ENCODE results near the gene TRIO. TPM values are rescaled to one million over a fixed set of nuclear protein-coding genes. Genes with fewer than 3 reads are reported as not detected.

Gene TRIO
- total and polyA plus RNA-seq, 2 of the 8 experiments (the other 6 are each of a cell fraction or from before 2014, with no cell fraction given): 35.1 to 69.1 TPM

- H3K14ac ChIP-seq (ENCODE audit: insufficient read length): no peak overlapping the region
- H3K23me2 ChIP-seq (ENCODE audit: low read depth, low read length): no peaks in the 10 kb centered on the region
- H3K4me1 ChIP-seq (replicated peaks in 1 of 4; ENCODE audit: control insufficient read depth in 3 of 4, insufficient read depth in 4 of 4, low read length in 3 of 4): no peaks in the 10 kb centered on the region
- 93% methylated on average over 7 of the region's 7 CpGs; no CpG with 5 or more reads in 1 of the 2 experiments for WGBS, 2 experiments (ENCODE audit: extremely low coverage in 1 of 2, insufficient coverage in 1 of 2, insufficient read length in 1 of 2, insufficient replicate concordance in 2 of 2, low coverage in 1 of 2, low lambda C conversion rate in 2 of 2, missing lambda C conversion rate in 1 of 2)
- H2BK12ac ChIP-seq (ENCODE audit: low read depth, low read length): no peak overlapping the region
- H2BK5ac ChIP-seq (ENCODE audit: low read depth, low read length): no peak overlapping the region
- no peak overlapping the region for H2AK5ac ChIP-seq (ENCODE audit: low read depth, low read length)
- H2AFZ ChIP-seq (ENCODE audit: low read length): no peak overlapping the region
- ChIA-PET POLR2A (ENCODE audit: partially characterized antibody) (no interaction called here), CTCF (ENCODE audit: partially characterized antibody) (interaction anchor here (0.7 to 1.1 kb wide), 4 partner anchors 8 to 71 kb away, joined by 3 to 4 read pairs (median 3); no protein-coding TSS in a partner anchor)
- DNase-seq (ENCODE audit: low read depth in 1 of 2, low spot score in 2 of 2) (no peak), FAIRE-seq (no peak)
- H3K4ac ChIP-seq (replicated peaks; ENCODE audit: insufficient read length, low read depth, low read length): no peak overlapping the region
- no peak overlapping the region for H3K4me2 ChIP-seq (ENCODE audit: insufficient read depth in 1 of 2, low read depth in 2 of 2, low read length in 2 of 2)
- H3K79me2 ChIP-seq (ENCODE audit: control insufficient read depth in 1 of 2, insufficient read depth in 2 of 2, low read length in 2 of 2): no peaks in the 10 kb centered on the region
- H3K23ac ChIP-seq (ENCODE audit: insufficient read length): no peak overlapping the region
- H4K91ac ChIP-seq (replicated peaks; ENCODE audit: insufficient read length, low read length): no peak overlapping the region
- H4K20me1 ChIP-seq (replicated peaks in 1 of 2; ENCODE audit: control insufficient read depth in 1 of 2, insufficient read depth in 2 of 2, low read length in 2 of 2): no peaks in the 10 kb centered on the region
- no peak overlapping the region for H4K5ac ChIP-seq (ENCODE audit: insufficient read length, low read depth, low read length)
- H2BK20ac ChIP-seq (ENCODE audit: low read length): no peak overlapping the region
- no peaks in the 10 kb centered on the region for H3K79me1 ChIP-seq (ENCODE audit: low read depth, low read length)
- no peak overlapping the region for H3K18ac ChIP-seq (ENCODE audit: extremely low read depth, low read length)
- no peak overlapping the region for H3K27ac ChIP-seq (ENCODE audit: low read depth, low read length)
- H3K9ac ChIP-seq (replicated peaks in 1 of 4; ENCODE audit: extremely low read depth in 1 of 4, low read depth in 3 of 4, low read length in 3 of 4): no peak overlapping the region
- no peak overlapping the region for H2BK120ac ChIP-seq (replicated peaks; ENCODE audit: low read depth, low read length)
- H3K36me3 ChIP-seq (ENCODE audit: control insufficient read depth in 2 of 4, insufficient read depth in 4 of 4, low read length in 3 of 4): peaks cover 5 to 34% (median 28%) of the 10 kb centered on the region in 4 experiments; a peak in 7 of 8 replicates
- H3K9me3 ChIP-seq (ENCODE audit: insufficient read depth in 2 of 2, low read depth in 1 of 2, low read length in 1 of 2): no peaks in the 10 kb centered on the region
- no peak overlapping the region for H3K4me3 ChIP-seq (ENCODE audit: extremely low read depth in 1 of 4, insufficient read depth in 2 of 4, low read depth in 3 of 4, low read length in 4 of 4)
- H3K27me3 ChIP-seq (replicated peaks in 1 of 4; ENCODE audit: control insufficient read depth in 3 of 4, extremely low read depth in 1 of 4, insufficient read depth in 3 of 4, low read length in 3 of 4): no peaks in the 10 kb centered on the region
- H3K56ac ChIP-seq (replicated peaks; ENCODE audit: insufficient read length, low read depth, low read length): no peak overlapping the region
- H4K8ac ChIP-seq (ENCODE audit: extremely low read depth, insufficient read depth, low read length): no peak overlapping the region
- H2BK15ac ChIP-seq (ENCODE audit: low read length): no peak overlapping the region
- TF ChIP-seq RFX5 (IDR thresholded peaks at IDR 0.05; ENCODE audit: borderline replicate concordance, low read depth, low read length) (no peak), SIX5 (IDR thresholded peaks at IDR 0.05; ENCODE audit: low read depth, low read length) (no peak), KDM4A (IDR thresholded peaks at IDR 0.05; ENCODE audit: low read depth, low read length, severe bottlenecking) (no peak), TAF1 (IDR thresholded peaks at IDR 0.05; ENCODE audit: low read depth, low read length) (no peak), ATF3 (IDR thresholded peaks at IDR 0.05; ENCODE audit: insufficient read depth, low read depth, low read length) (no peak), RBBP5 (IDR thresholded peaks at IDR 0.05; ENCODE audit: borderline replicate concordance, low read depth, low read length) (no peak), SAP30 (IDR thresholded peaks at IDR 0.05; ENCODE audit: insufficient read depth, insufficient replicate concordance, low read length) (no peak), RNF2 (IDR thresholded peaks at IDR 0.05; ENCODE audit: borderline replicate concordance, low read depth, low read length, missing control alignments, poor library complexity, severe bottlenecking) (no peak), EZH2 (IDR thresholded peaks at IDR 0.05; ENCODE audit: low read depth, low read length, severe bottlenecking) (no peak), JUN (IDR thresholded peaks at IDR 0.05; ENCODE audit: low read depth, low read length) (no peak), EGR1 (IDR thresholded peaks at IDR 0.05; ENCODE audit: borderline replicate concordance, low read depth, low read length) (no peak), POLR2A (IDR thresholded peaks at IDR 0.05; ENCODE audit: control extremely low read depth in 1 of 2, low read depth in 2 of 2, low read length in 2 of 2) (no peak), SIN3A (conservative IDR thresholded peaks at IDR 0.05 in 1 of 2, IDR thresholded peaks at IDR 0.05 in 1 of 2; ENCODE audit: low read depth in 1 of 2, low read length in 2 of 2) (no peak), BRCA1 (IDR thresholded peaks at IDR 0.05; ENCODE audit: low read depth, low read length) (no peak)
Observed at GRCh38 chr5:14497311-14497710, 354.2 kb downstream of the TRIO start.
